Loucy (cell line): ENCODE measurements around the gene KLF2.

ENCODE experiments used
- EZH2phosphoT487 ChIP-seq: fragments of 200-600 bp; IDR thresholded peaks from 2 replicates; pipeline ENCODE4 v1.6.1; 2018; ENCODE audit warnings: antibody characterized with exemption, mild to moderate bottlenecking, moderate library complexity, borderline replicate concordance
- TF ChIP-seq, protein P1 (sequence below): fragments of 200-600 bp; sonication (generic); conservative IDR thresholded peaks from 2 replicates; pipeline ENCODE4 v1.5.1; 2014; ENCODE audit warnings: mild to moderate bottlenecking, antibody characterized with exemption, low read length

DNA sequence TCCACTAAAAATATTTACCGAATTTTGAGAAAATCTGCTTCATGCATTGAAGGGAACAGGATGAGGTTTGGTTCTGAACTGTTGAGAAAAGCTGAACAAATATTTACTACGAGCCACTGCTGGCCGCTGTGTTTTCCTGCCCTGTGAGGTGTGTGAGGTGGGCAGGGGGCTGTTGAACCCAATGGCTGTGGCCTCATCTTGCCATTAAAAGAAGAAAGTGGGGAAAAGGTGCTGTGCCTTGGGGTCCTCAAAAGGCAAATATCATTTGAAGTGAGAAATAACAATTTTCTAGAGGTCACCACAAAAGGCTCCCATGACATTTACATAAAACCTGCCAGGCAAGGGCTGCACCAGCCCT is 44.7 kb downstream of the KLF2 start:
- TF ChIP-seq, protein P1, sequence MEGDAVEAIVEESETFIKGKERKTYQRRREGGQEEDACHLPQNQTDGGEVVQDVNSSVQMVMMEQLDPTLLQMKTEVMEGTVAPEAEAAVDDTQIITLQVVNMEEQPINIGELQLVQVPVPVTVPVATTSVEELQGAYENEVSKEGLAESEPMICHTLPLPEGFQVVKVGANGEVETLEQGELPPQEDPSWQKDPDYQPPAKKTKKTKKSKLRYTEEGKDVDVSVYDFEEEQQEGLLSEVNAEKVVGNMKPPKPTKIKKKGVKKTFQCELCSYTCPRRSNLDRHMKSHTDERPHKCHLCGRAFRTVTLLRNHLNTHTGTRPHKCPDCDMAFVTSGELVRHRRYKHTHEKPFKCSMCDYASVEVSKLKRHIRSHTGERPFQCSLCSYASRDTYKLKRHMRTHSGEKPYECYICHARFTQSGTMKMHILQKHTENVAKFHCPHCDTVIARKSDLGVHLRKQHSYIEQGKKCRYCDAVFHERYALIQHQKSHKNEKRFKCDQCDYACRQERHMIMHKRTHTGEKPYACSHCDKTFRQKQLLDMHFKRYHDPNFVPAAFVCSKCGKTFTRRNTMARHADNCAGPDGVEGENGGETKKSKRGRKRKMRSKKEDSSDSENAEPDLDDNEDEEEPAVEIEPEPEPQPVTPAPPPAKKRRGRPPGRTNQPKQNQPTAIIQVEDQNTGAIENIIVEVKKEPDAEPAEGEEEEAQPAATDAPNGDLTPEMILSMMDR = no peak
- TF ChIP-seq EZH2phosphoT487 = no peak
